Stomach (tissue), 9 donors: ENCODE data around the gene NBPF15. TPM values are rescaled to one million over a fixed set of nuclear protein-coding genes. Genes with fewer than 3 reads are reported as not detected.
"Not testable (repeated sequence)": the region's sequence is repeated elsewhere in the genome, so short reads cannot be mapped to it uniquely, and the experiment has no call there.

Source experiments
- DNase-seq, 2 donors: peaks; one replicate each; pipeline versions ENCODE4 v3.0.0 to v3.0.0-alpha.2; 2013 to 2019
- H3K27ac ChIP-seq, 5 donors: fragments of 200-600 bp in 4 of 5; sonication (generic) in 4 of 5; one replicate each; pipeline ENCODE4 v1.5.1; 2013 to 2019; ENCODE audit warnings: mild to moderate bottlenecking in 1 of 5, moderate library complexity in 1 of 5
- H3K27me3 ChIP-seq, 3 donors: fragments of 200-600 bp; sonication (generic); one replicate each; pipeline ENCODE4 v1.5.1; 2017 to 2019; ENCODE audit warnings: mixed run types in 1 of 3
- H3K36me3 ChIP-seq, 4 donors: fragments of 200-600 bp; sonication (generic); 1 replicate in 3 of 4; 2 replicates in 1 of 4; pipeline ENCODE4 v1.5.1; 2016 to 2019
- H3K4me1 ChIP-seq, 4 donors: fragments of 200-600 bp; sonication (generic); one replicate each; pipeline ENCODE4 v1.5.1; 2016 to 2019
- H3K4me3 ChIP-seq, 4 donors: fragments of 200-600 bp; sonication (generic) in 3 of 4; one replicate each; pipeline ENCODE4 v1.5.1; 2016 to 2019; ENCODE audit warnings: mild to moderate bottlenecking in 1 of 4
- H3K9me3 ChIP-seq, 4 donors: fragments of 200-600 bp; sonication (generic); one replicate each; pipeline ENCODE4 v1.5.1; 2016 to 2019
- POLR2A ChIP-seq, 4 donors: fragments of 450-650 bp; IDR thresholded peaks; one replicate each; pipeline ENCODE4 v1.6.1; 2016; ENCODE audit warnings: antibody characterized with exemption in 4 of 4, control low read depth in 2 of 4, mild to moderate bottlenecking in 1 of 4, moderate library complexity in 1 of 4
- POLR2AphosphoS5 ChIP-seq, 3 donors: sonication (generic); formaldehyde crosslinking; IDR thresholded peaks; one replicate each; pipeline ENCODE4 v1.6.1; 2016; ENCODE audit warnings: antibody characterized with exemption in 3 of 3
- WGBS, 5 donors: extraction: QIAGEN DNeasy Blood & Tissue Kit in 3 of 5; methylation state at CpG; one replicate each; pipeline versions ENCODE4 v1.1.5 to v1.1.7; 2013 to 2018; 5-methylcytosine and 5-hydroxymethylcytosine counted together
- intact Hi-C: fragments of 100-400 bp; cut with DNase I; formaldehyde crosslinking; loops from one replicate; pipeline ENCODE4 v1.15.1; 2023; ENCODE audit warnings: low total_unique reads
- polyA plus RNA-seq, 3 donors: library from polyadenylated mRNA; stranded (reverse); fragments of 200-250 nt; gene quantifications; one replicate each; pipeline ENCODE4 v1.2.3, GENCODE V29; 2013
- small RNA-seq, 4 donors: library from RNA; depleted of rRNA; stranded (forward); fragments of <200 nt; gene quantifications; one replicate each; pipeline ENCODE3, GENCODE V24; 2016
- total RNA-seq, 5 donors: library from RNA; depleted of rRNA; stranded (reverse); fragments of >200 nt; gene quantifications; one replicate each; pipeline versions ENCODE4 v1.1.0 to v1.2.3, GENCODE V29; 2014 to 2016
- donor health status: healthy with polysubstance abuse.
- donor health status: Bipolar disorder and iron deficiency.
- donor health status: healthy.

Gene NBPF15
- total and polyA plus RNA-seq, 8 donors = 5.8 to 33.0 (median 12.7) TPM

GRCh38 chr1:144439737-144440136 is 21.7 kb downstream of the NBPF15 start:
- H3K36me3 ChIP-seq, H3K4me1 ChIP-seq, H3K9me3 ChIP-seq, H3K27me3 ChIP-seq, H3K4me3 ChIP-seq, H3K27ac ChIP-seq, DNase-seq, intact Hi-C loops: not testable (repeated sequence)
- WGBS, 5 donors = 34 to 57% (median 44%) methylated on average over 5 to 7 of the region's 7 CpGs

- Histone ChIP-seq H3K36me3 (peaks cover 0 to 11% (median 11%) of the 10 kb centered on the region in 4 donors), H3K27ac (peak overlapping the region; percentile 31 to 81 (median 65)), H3K4me3 (peak overlapping the region; percentile 38 to 50 (median 44))
- H3K4me1 ChIP-seq, H3K9me3 ChIP-seq, intact Hi-C loops, H3K27me3 ChIP-seq: not testable (repeated sequence)
- WGBS, 5 donors = 6 to 67% (median 6%) methylated on average over 4 to 44 of the region's 46 CpGs
- peak; percentile 30 to 67 for DNase-seq
Measured at GRCh38 chr1:144418891-144419694, 42.4 kb downstream of the NBPF15 start.

- peak overlapping the region in 4 of 5 donors; percentile 74 to 85 (median 78) for H3K27ac ChIP-seq
- intact Hi-C loops, H3K4me1 ChIP-seq, H3K9me3 ChIP-seq, DNase-seq, H3K27me3 ChIP-seq, H3K36me3 ChIP-seq: not testable (repeated sequence)
- 43 to 68% (median 57%) methylated on average over 10 to 17 of the region's 26 CpGs; no CpG with 5 or more reads in 1 of the 5 donors for whole genome bisulfite sequencing, 5 donors
- H3K4me3 ChIP-seq = peak overlapping the region; percentile 42 to 49 (median 46)
Measured at GRCh38 chr1:144413404-144414118, 47.9 kb downstream of the NBPF15 start.

- TF ChIP-seq POLR2AphosphoS5 (IDR thresholded peaks at IDR 0.05) = peak; percentile 87 to 100 (median 98)
- peak in 2 of 4 donors; percentile 75 to 97 for TF ChIP-seq POLR2A (IDR thresholded peaks at IDR 0.05)
- H3K4me1 ChIP-seq, H3K9me3 ChIP-seq, H3K36me3 ChIP-seq, intact Hi-C loops, H3K27me3 ChIP-seq: not testable (repeated sequence)
- H3K27ac ChIP-seq = peak overlapping the region; percentile 6 to 85 (median 75)
- peak; percentile 78 to 96 for DNase-seq
- WGBS, 5 donors = 1 to 4% (median 3%) methylated on average over 34 to 41 of the region's 41 CpGs
- peak overlapping the region; percentile 42 to 49 (median 46) for H3K4me3 ChIP-seq
Measured at GRCh38 chr1:144412491-144413403, 48.7 kb downstream of the NBPF15 start.

- Histone ChIP-seq H3K4me3 (peak overlapping the region; percentile 42 to 49 (median 46)), H3K27ac (peak overlapping the region; percentile 6 to 85 (median 75))
- TF ChIP-seq POLR2AphosphoS5 (IDR thresholded peaks at IDR 0.05) = peak in 2 of 3 donors; percentile 12 to 46
- H3K36me3 ChIP-seq, intact Hi-C loops, H3K9me3 ChIP-seq, H3K27me3 ChIP-seq, H3K4me1 ChIP-seq: not testable (repeated sequence)
- DNase-seq = peak; percentile 67 to 92
- 0 to 2% (median 2%) methylated on average over 15 to 19 of the region's 23 CpGs for WGBS, 5 donors
Measured at GRCh38 chr1:144412068-144412471, 49.4 kb downstream of the NBPF15 start.

GRCh38 chr1:144402807-144403206 is 58.7 kb downstream of the NBPF15 start:
- DNase-seq, H3K4me3 ChIP-seq, H3K9me3 ChIP-seq, intact Hi-C loops, H3K27me3 ChIP-seq, H3K4me1 ChIP-seq, H3K27ac ChIP-seq, H3K36me3 ChIP-seq: not testable (repeated sequence)
- WGBS, 5 donors = 57 to 81% (median 60%) methylated on average over 1 to 5 of the region's 5 CpGs

GRCh38 chr1:144371651-144372050 is 89.8 kb downstream of the NBPF15 start:
- H3K4me1 ChIP-seq, H3K9me3 ChIP-seq, H3K36me3 ChIP-seq, H3K4me3 ChIP-seq, intact Hi-C loops, H3K27me3 ChIP-seq, H3K27ac ChIP-seq, DNase-seq: not testable (repeated sequence)
- WGBS, 5 donors = no CpG with 5 or more reads among the region's 3 CpGs

Small RNA genes within 50 kb of the gene (small RNA-seq; reads per million reads assigned to genes)
- gene AC246785.4 (0 reads per million in 4 donors), gene RNVU1-15 (0.20 to 2.5 (median 0.65) reads per million in 4 donors)

Other genes with a start within 250 kb of the NBPF15 start
- gene PPIAL4E, start 88.0 kb downstream of the NBPF15 start, total RNA-seq = not detected
- gene PPIAL4E, start 88.0 kb downstream of the NBPF15 start, polyA plus RNA-seq = not detected
- not detected for gene PPIAL4F, start 131.2 kb upstream of the NBPF15 start, total RNA-seq
- not detected for gene PPIAL4F, start 131.2 kb upstream of the NBPF15 start, polyA plus RNA-seq